ENCODE measurements around the gene HOXD13. TPM values are rescaled to one million over a fixed set of nuclear protein-coding genes. Genes with fewer than 3 reads are reported as not detected.

Gene HOXD13
- total RNA-seq, 2 donors from 2014 or later = not detected

DNA sequence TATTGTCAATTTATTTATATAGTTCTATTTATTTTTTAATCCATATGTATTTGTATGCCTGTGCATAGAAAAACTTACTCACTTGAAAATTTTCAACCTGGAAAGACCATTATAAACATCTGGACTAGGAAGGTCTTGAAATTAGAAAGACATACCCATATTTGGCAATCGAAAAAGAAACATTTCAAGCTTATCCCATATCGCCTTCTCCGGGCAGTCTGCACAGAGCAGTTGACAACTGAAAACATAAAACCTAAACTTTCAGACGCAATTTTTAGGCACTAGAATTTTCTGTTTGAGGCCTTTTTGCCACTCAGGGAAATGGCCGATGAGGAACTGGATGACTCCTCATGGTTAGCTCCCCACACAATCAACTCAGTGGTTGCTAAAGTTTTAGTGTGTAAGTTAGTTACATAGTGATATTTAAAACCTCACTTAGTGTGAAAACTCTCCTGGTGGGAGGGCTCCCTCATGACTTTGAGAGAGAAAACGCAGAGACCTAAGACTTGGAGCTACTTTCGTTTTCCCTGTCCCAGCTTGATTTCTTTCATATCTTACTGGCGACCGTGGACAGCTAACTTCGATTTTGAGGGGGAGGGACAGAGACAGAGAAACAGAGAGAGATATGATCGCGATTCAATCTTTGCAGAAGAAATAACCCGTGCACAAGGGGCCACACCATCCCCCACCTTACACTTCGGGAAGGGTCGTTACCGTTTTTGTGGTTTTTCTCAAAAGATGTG is 3.9 kb downstream of the HOXD13 start:
- H3K27me3 Mint-ChIP-seq = peaks cover 66% of the 10 kb centered on the region
- peaks cover 4% of the 10 kb centered on the region for H3K9me3 Mint-ChIP-seq
- H3K27ac Mint-ChIP-seq = no peak overlapping the region
- H3K4me1 Mint-ChIP-seq = peaks cover 8% of the 10 kb centered on the region
- peak overlapping the region; percentile 64 for H3K4me3 Mint-ChIP-seq
- peaks cover 19% of the 10 kb centered on the region for H3K36me3 Mint-ChIP-seq (ENCODE audit: low read depth)
- no peak for ATAC-seq (replicated peaks)

DNA sequence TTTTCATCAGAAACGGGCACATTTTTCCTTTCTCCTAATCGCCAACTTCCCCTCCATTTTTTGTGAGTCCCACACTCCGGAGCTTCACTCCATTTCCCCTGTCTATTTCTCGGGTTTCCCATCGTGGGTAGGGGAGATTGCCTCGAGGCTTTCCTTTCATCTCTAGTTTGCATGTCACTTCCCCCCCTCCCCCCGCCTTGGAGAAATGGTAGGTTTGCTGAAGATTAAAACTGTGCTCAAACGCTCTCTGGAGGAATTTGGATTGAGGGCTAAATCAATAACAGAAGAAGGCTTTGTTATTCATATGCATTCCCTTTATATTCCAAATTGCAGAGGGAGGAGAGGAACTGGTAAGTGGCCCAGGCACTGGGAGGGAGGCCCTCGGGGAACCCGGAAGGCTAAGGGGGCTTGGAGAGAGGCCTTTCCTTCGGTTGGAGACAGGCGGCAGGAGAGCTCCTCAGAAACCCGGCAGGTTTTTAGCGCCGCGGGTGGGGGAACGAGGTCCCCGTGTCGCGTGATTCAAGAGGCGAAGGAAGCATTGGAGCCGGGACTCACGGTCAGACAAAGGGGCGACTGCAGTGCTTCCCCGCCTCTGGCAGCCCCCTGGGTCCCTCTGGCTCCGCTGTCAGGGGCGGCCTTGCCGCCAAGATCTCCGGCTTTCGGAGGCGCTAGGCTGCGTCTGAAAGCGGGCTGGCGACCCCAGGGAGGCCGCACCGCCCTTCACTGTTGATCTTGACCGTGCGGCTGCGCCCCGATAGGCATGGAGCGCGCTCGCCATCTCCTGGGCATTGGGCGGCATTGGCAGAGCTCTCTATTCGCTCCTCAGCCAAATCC is 4.7 kb downstream of the HOXD13 start:
- H3K4me1 Mint-ChIP-seq = peaks cover 8% of the 10 kb centered on the region
- peaks cover 13% of the 10 kb centered on the region for H3K36me3 Mint-ChIP-seq (ENCODE audit: low read depth)
- ATAC-seq (replicated peaks) = peak; percentile 38
- peaks cover 66% of the 10 kb centered on the region for H3K27me3 Mint-ChIP-seq
- no peak overlapping the region for H3K27ac Mint-ChIP-seq
- H3K4me3 Mint-ChIP-seq = peak overlapping the region; percentile 64
- H3K9me3 Mint-ChIP-seq = peaks cover 4% of the 10 kb centered on the region

DNA sequence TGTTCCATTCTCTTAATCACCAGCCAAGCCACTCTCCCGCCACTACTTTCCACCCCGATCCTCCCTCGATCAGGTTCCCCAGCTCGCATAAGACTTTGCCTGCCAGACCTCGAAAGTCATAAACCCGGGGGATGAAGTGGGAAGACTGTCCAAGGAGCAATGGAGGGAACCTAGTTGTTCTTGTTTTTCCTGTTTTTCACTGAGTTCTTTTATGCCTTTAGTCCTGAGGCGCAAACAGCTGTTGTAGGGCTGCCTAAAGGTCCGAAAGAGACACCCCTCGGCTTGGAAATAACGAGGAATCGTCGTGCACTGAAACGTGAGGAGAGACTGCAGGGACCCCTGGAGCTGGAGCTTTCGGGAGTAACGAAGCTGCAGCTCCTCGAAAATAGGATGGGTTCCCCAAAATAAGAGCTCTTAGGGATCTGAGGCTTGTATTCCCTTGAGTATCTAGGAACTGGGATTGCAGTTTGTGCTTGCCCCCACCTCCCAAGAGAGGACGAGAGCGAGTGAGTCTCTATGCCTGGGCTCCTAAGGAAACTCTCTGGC is 5.4 kb downstream of the HOXD13 start:
- peaks cover 73% of the 10 kb centered on the region for H3K27me3 Mint-ChIP-seq
- H3K4me3 Mint-ChIP-seq = peak overlapping the region; percentile 64
- ATAC-seq (replicated peaks) = no peak
- no peak overlapping the region for H3K27ac Mint-ChIP-seq
- H3K4me1 Mint-ChIP-seq = peaks cover 8% of the 10 kb centered on the region
- peaks cover 13% of the 10 kb centered on the region for H3K36me3 Mint-ChIP-seq (ENCODE audit: low read depth)
- H3K9me3 Mint-ChIP-seq = peaks cover 4% of the 10 kb centered on the region

- Mint-ChIP-seq H3K27ac (no peak overlapping the region), H3K4me1 (peaks cover 8% of the 10 kb centered on the region), H3K4me3 (no peak overlapping the region), H3K9me3 (peaks cover 4% of the 10 kb centered on the region), H3K36me3 (ENCODE audit: low read depth) (peaks cover 8% of the 10 kb centered on the region), H3K27me3 (peaks cover 75% of the 10 kb centered on the region)
- ATAC-seq (replicated peaks) = no peak
Measured at GRCh38 chr2:176098366-176099158, 6.0 kb downstream of the HOXD13 start.

- no peak overlapping the region for H3K4me3 Mint-ChIP-seq
- H3K36me3 Mint-ChIP-seq (ENCODE audit: low read depth) = peaks cover 1% of the 10 kb centered on the region
- peaks cover 73% of the 10 kb centered on the region for H3K27me3 Mint-ChIP-seq
- no peak overlapping the region for H3K27ac Mint-ChIP-seq
- ATAC-seq (replicated peaks) = no peak
- no peaks in the 10 kb centered on the region for H3K9me3 Mint-ChIP-seq
- peaks cover 4% of the 10 kb centered on the region for H3K4me1 Mint-ChIP-seq
Measured at GRCh38 chr2:176099159-176099727, 6.7 kb downstream of the HOXD13 start.

- Mint-ChIP-seq H3K4me1 (peaks cover 4% of the 10 kb centered on the region), H3K27ac (no peak within 1 kb of the TSS), H3K9me3 (no peaks in the 10 kb centered on the region), H3K27me3 (peaks cover 72% of the 10 kb centered on the region), H3K36me3 (ENCODE audit: low read depth) (peaks cover under 1% of the 10 kb centered on the region), H3K4me3 (no peak within 1 kb of the TSS)
- no peak for ATAC-seq (replicated peaks)
Measured at GRCh38 chr2:176099728-176100546, 7.4 kb downstream of the HOXD13 start, which contains the start of gene HOXD12. Gene HOXD12 (plus strand): TSS chr2:176099795. CDS start chr2:176099802, 7 bp downstream.

- peaks cover 5% of the 10 kb centered on the region for H3K4me1 Mint-ChIP-seq
- H3K27me3 Mint-ChIP-seq = peaks cover 72% of the 10 kb centered on the region
- H3K4me3 Mint-ChIP-seq = no peak overlapping the region
Measured at GRCh38 chr2:176100547-176101140, 8.1 kb downstream of the HOXD13 start.

GRCh38 chr2:176101216-176101830 is 8.8 kb downstream of the HOXD13 start:
- Mint-ChIP-seq H3K27ac (no peak overlapping the region), H3K27me3 (peaks cover 72% of the 10 kb centered on the region), H3K4me1 (peaks cover 12% of the 10 kb centered on the region), H3K9me3 (no peaks in the 10 kb centered on the region), H3K36me3 (ENCODE audit: low read depth) (peaks cover 14% of the 10 kb centered on the region), H3K4me3 (no peak overlapping the region)
- no peak for ATAC-seq (replicated peaks)

More at GRCh38 chr2:176100547-176101140, 8.1 kb downstream of the HOXD13 start:
- no peaks in the 10 kb centered on the region for H3K9me3 Mint-ChIP-seq
- no peak overlapping the region for H3K27ac Mint-ChIP-seq
- ATAC-seq (replicated peaks) = no peak
- peaks cover 8% of the 10 kb centered on the region for H3K36me3 Mint-ChIP-seq (ENCODE audit: low read depth)

GRCh38 chr2:176101842-176102241 is 9.3 kb downstream of the HOXD13 start:
- H3K9me3 Mint-ChIP-seq = no peaks in the 10 kb centered on the region

GRCh38 chr2:176102309-176102866 is 9.9 kb downstream of the HOXD13 start:
- ATAC-seq (replicated peaks) = no peak
- Mint-ChIP-seq H3K27ac (no peak overlapping the region), H3K4me3 (no peak overlapping the region), H3K36me3 (ENCODE audit: low read depth) (peaks cover 17% of the 10 kb centered on the region), H3K9me3 (no peaks in the 10 kb centered on the region), H3K4me1 (peaks cover 14% of the 10 kb centered on the region), H3K27me3 (peaks cover 64% of the 10 kb centered on the region)

More at GRCh38 chr2:176101842-176102241, 9.3 kb downstream of the HOXD13 start:
- ATAC-seq (replicated peaks) = no peak
- Mint-ChIP-seq H3K27ac (no peak overlapping the region), H3K27me3 (peaks cover 68% of the 10 kb centered on the region), H3K36me3 (ENCODE audit: low read depth) (peaks cover 17% of the 10 kb centered on the region), H3K4me3 (no peak overlapping the region), H3K4me1 (peaks cover 14% of the 10 kb centered on the region)

DNA sequence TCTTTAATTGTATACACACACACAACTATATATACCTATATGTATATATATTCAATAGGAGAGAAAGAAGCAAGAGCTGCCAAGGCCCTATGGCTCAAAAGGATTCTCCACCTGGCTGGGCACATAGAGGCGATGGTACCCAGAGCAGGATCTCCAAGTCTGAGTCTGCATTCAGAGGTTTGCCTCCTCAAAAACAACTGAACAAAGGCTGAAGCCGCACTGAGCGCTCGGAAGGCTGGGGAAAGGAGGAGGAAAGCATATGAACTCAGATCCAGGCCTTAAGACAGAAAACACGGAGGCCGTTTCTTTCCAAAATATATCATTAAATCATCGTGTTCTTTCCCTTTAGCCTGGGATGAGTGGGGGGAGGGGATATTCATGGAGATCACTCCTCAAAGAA is 10.7 kb downstream of the HOXD13 start:
- no peaks in the 10 kb centered on the region for H3K9me3 Mint-ChIP-seq
- no peak for ATAC-seq (replicated peaks)
- no peak overlapping the region for H3K27ac Mint-ChIP-seq
- H3K4me1 Mint-ChIP-seq = peaks cover 9% of the 10 kb centered on the region
- peaks cover 57% of the 10 kb centered on the region for H3K27me3 Mint-ChIP-seq
- H3K36me3 Mint-ChIP-seq (ENCODE audit: low read depth) = peaks cover 17% of the 10 kb centered on the region
- H3K4me3 Mint-ChIP-seq = no peak overlapping the region

DNA sequence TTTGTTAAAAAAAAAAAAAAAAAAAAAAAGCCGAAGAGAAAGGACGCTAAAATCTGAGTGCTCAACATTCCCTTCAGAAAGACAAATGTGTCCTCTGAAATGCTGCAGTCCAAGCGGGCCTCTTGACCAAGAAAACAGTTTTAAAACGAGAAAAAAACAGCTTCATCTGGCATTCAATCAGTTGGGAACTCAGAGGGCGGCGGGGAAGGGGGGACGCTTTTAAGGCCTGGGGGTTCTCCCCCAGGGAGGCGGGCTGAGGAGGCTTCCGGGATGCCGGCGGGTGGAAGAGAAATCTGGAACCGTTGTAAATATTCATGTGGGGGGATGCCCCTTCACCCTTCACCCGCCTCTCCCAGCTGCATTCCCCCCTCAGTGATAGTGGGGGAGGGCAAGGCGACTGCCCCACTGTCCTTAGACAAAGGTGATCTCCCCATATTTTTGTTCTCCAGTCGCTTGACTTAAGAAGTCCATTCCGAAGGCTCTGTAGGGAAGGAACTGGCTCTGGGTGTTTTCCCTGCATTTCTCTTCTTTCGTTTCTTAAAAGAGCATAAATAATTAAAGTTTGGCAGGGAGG is 11.3 kb downstream of the HOXD13 start:
- Mint-ChIP-seq H3K36me3 (ENCODE audit: low read depth) (peaks cover 17% of the 10 kb centered on the region), H3K27ac (no peak overlapping the region), H3K9me3 (no peaks in the 10 kb centered on the region), H3K4me3 (no peak overlapping the region), H3K27me3 (peaks cover 59% of the 10 kb centered on the region), H3K4me1 (peaks cover 9% of the 10 kb centered on the region)
- ATAC-seq (replicated peaks) = no peak
